Measurements from ENCODE around the gene TPP1. TPM values are rescaled to one million over a fixed set of nuclear protein-coding genes. Genes with fewer than 3 reads are reported as not detected.

Gene TPP1
- total and polyA plus RNA-seq, 2 of the 13 experiments (the other 11 are each of a cell fraction or from before 2014, with no cell fraction given): 13.9 to 74.6 TPM

- ATAC-seq (no peak), DNase-seq (ENCODE audit: low spot score) (no peak), FAIRE-seq (no peak)
- Histone ChIP-seq H3K36me3 (replicated peaks in 1 of 2; ENCODE audit: control insufficient read depth in 1 of 2, insufficient read depth in 2 of 2, low read length in 2 of 2) (peaks cover 12 to 25% of the 10 kb centered on the region in 2 experiments), H3K9me3 (ENCODE audit: low read length) (no peaks in the 10 kb centered on the region), H3K4me1 (ENCODE audit: insufficient read depth, low read length) (peaks cover 67% of the 10 kb centered on the region), H3K79me2 (ENCODE audit: insufficient read depth, low read length) (peaks cover 47% of the 10 kb centered on the region), H4K20me1 (ENCODE audit: insufficient read depth, low read length) (no peaks in the 10 kb centered on the region), H2AFZ (ENCODE audit: low read length) (no peak overlapping the region), H3K9ac (ENCODE audit: insufficient read depth, low read depth, low read length) (peak overlapping the region; percentile 93), H3K4me2 (ENCODE audit: low read depth, low read length) (peak overlapping the region; percentile 97), H3K27me3 (ENCODE audit: control insufficient read depth in 1 of 2, insufficient read depth in 2 of 2, low read length in 2 of 2) (no peaks in the 10 kb centered on the region; a peak in 1 of 5 replicates), H3K27ac (ENCODE audit: extremely low read length, insufficient read depth, low read length) (peak overlapping the region; percentile 83), H3K4me3 (replicated peaks in 1 of 3; ENCODE audit: insufficient read depth in 1 of 3, low read depth in 2 of 3, low read length in 3 of 3) (peak overlapping the region; percentile 86 to 97 (median 89))
- in situ Hi-C loops (cut with HindIII; ENCODE audit: extremely low pct_ligation_motif_present, low pct_unique_long_range_greater_than_20kb) (loop anchor here (10.0 kb wide), 1 partner anchor 118 kb away; the partner anchor contains the start of genes ARFIP2 and TIMM10B), intact Hi-C loops (cut with micrococcal nuclease; ENCODE audit: unreplicated experiment) (loop anchor here (5.0 kb wide), 2 partner anchors 65 to 70 kb away; no protein-coding TSS in a partner anchor)
- WGBS (ENCODE audit: low lambda C conversion rate): 42% methylated on average over 7 of the region's 7 CpGs
- ChIA-PET CTCF (ENCODE audit: low intra/inter-chr PET ratio, low total read pairs) (no interaction called here), POLR2A (interaction anchor here (1.5 to 2.7 kb wide), 2 partner anchors 10 to 121 kb away, joined by 6 to 17 read pairs; partner anchors contain the start of genes ARFIP2, TAF10 and TIMM10B)
- BruUV-seq (replicated peaks): no TSS peak
- TF ChIP-seq ZNF337 (CRISPR knock-in tag; IDR thresholded peaks at IDR 0.05; ENCODE audit: borderline replicate concordance, low read depth): no peak
- no peak for TF ChIP-seq THAP7 (CRISPR knock-in tag; IDR thresholded peaks at IDR 0.05)
- no peak for TF ChIP-seq HDAC6 (IDR thresholded peaks at IDR 0.05; ENCODE audit: low read depth, low read length)
- no peak for TF ChIP-seq RBM22 (optimal IDR thresholded peaks at IDR 0.05; ENCODE audit: low read length)
- no peak for TF ChIP-seq ZNF142 (CRISPR knock-in tag; IDR thresholded peaks at IDR 0.05)
- no peak for TF ChIP-seq ZNF414 (CRISPR knock-in tag; IDR thresholded peaks at IDR 0.05)
- TF ChIP-seq ZNF574 (CRISPR knock-in tag; IDR thresholded peaks at IDR 0.05): no peak
- no peak for TF ChIP-seq RAD51 (IDR thresholded peaks at IDR 0.05; ENCODE audit: borderline replicate concordance)
- no peak for TF ChIP-seq ISX (CRISPR knock-in tag; conservative IDR thresholded peaks at IDR 0.05)
- TF ChIP-seq ZNF44 (CRISPR knock-in tag; IDR thresholded peaks at IDR 0.05): no peak
Measured at GRCh38 chr11:6602096-6602940, 16.9 kb downstream of the TPP1 start.

Measured in HepG2 (cell line).